ENCODE measurements around the gene LRRN3.
"Not testable (repeated sequence)": the region's sequence is repeated elsewhere in the genome, so short reads cannot be mapped to it uniquely, and the experiment has no call there.

The LRRN3 gene

GRCh38 chr7:111090846-111091245 lies at the start of gene LRRN3:
Gene LRRN3 (plus strand): TSS chr7:111091127. CDS start chr7:111122773, 31,646 bp downstream.
- FAIRE-seq (no peak), DNase-seq (ENCODE audit: extremely low spot score, insufficient read length, low read depth) (no peak)

GRCh38 chr7:111041577-111041976 lies 49.4 kb upstream of the LRRN3 start:
- no peak for FAIRE-seq

GRCh38 chr7:111042842-111043241 lies 48.1 kb upstream of the LRRN3 start:
- DNase-seq (ENCODE audit: extremely low spot score, insufficient read length, low read depth) (no peak), FAIRE-seq (no peak)

More at GRCh38 chr7:111041577-111041976, 49.4 kb upstream of the LRRN3 start:
- DNase-seq (ENCODE audit: extremely low spot score, insufficient read length, low read depth), result no peak

- peak; percentile 73 for FAIRE-seq
Measured at GRCh38 chr7:111043561-111043960, 47.4 kb upstream of the LRRN3 start.

GRCh38 chr7:111045449-111045848 lies 45.5 kb upstream of the LRRN3 start:
- DNase-seq (ENCODE audit: extremely low spot score, insufficient read length, low read depth), result no peak
- FAIRE-seq, result no peak

More at GRCh38 chr7:111043561-111043960, 47.4 kb upstream of the LRRN3 start:
- no peak for DNase-seq (ENCODE audit: extremely low spot score, insufficient read length, low read depth)

- no peak for DNase-seq (ENCODE audit: extremely low spot score, insufficient read length, low read depth)
- no peak for FAIRE-seq
Measured at GRCh38 chr7:111047595-111047994, 43.3 kb upstream of the LRRN3 start.

GRCh38 chr7:111049971-111050680 lies 40.8 kb upstream of the LRRN3 start:
- DNase-seq (ENCODE audit: extremely low spot score, insufficient read length, low read depth), result no peak
- FAIRE-seq, result no peak

- no peak for FAIRE-seq
Measured at GRCh38 chr7:111050875-111051416, 40.0 kb upstream of the LRRN3 start.

GRCh38 chr7:111051832-111052231 lies 39.1 kb upstream of the LRRN3 start:
- no peak for DNase-seq (ENCODE audit: extremely low spot score, insufficient read length, low read depth)
- FAIRE-seq, result no peak

More at GRCh38 chr7:111050875-111051416, 40.0 kb upstream of the LRRN3 start:
- no peak for DNase-seq (ENCODE audit: extremely low spot score, insufficient read length, low read depth)

GRCh38 chr7:111053035-111053434 lies 37.9 kb upstream of the LRRN3 start:
- FAIRE-seq, result no peak
- DNase-seq (ENCODE audit: extremely low spot score, insufficient read length, low read depth), result no peak

GRCh38 chr7:111056371-111056770 lies 34.6 kb upstream of the LRRN3 start:
- no peak for DNase-seq (ENCODE audit: extremely low spot score, insufficient read length, low read depth)
- FAIRE-seq, result no peak

- no peak for DNase-seq (ENCODE audit: extremely low spot score, insufficient read length, low read depth)
- no peak for FAIRE-seq
Measured at GRCh38 chr7:111057066-111057465, 33.9 kb upstream of the LRRN3 start.

- no peak for DNase-seq (ENCODE audit: extremely low spot score, insufficient read length, low read depth)
- FAIRE-seq, result no peak
Measured at GRCh38 chr7:111059833-111060232, 31.1 kb upstream of the LRRN3 start.

GRCh38 chr7:111063166-111063565 lies 27.8 kb upstream of the LRRN3 start:
- no peak for DNase-seq (ENCODE audit: extremely low spot score, insufficient read length, low read depth)
- no peak for FAIRE-seq

GRCh38 chr7:111067251-111067650 lies 23.7 kb upstream of the LRRN3 start:
- DNase-seq (ENCODE audit: extremely low spot score, insufficient read length, low read depth) (no peak), FAIRE-seq (no peak)

- FAIRE-seq (no peak), DNase-seq (ENCODE audit: extremely low spot score, insufficient read length, low read depth) (no peak)
Measured at GRCh38 chr7:111067682-111068081, 23.2 kb upstream of the LRRN3 start.

- FAIRE-seq (no peak), DNase-seq (ENCODE audit: extremely low spot score, insufficient read length, low read depth) (no peak)
Measured at GRCh38 chr7:111068618-111069017, 22.3 kb upstream of the LRRN3 start.

- no peak for DNase-seq (ENCODE audit: extremely low spot score, insufficient read length, low read depth)
- FAIRE-seq, result no peak
Measured at GRCh38 chr7:111071556-111071955, 19.4 kb upstream of the LRRN3 start.

- FAIRE-seq; DNase-seq (ENCODE audit: extremely low spot score, insufficient read length, low read depth): not testable (repeated sequence)
Measured at GRCh38 chr7:111072658-111073057, 18.3 kb upstream of the LRRN3 start.

GRCh38 chr7:111074071-111074747 lies 16.7 kb upstream of the LRRN3 start:
- DNase-seq (ENCODE audit: extremely low spot score, insufficient read length, low read depth), result no peak
- no peak for FAIRE-seq

- FAIRE-seq (no peak), DNase-seq (ENCODE audit: extremely low spot score, insufficient read length, low read depth) (no peak)
Measured at GRCh38 chr7:111074748-111075146, 16.2 kb upstream of the LRRN3 start.

Measured in GM18507 (cell line).